Activated T-cell treated with anti-CD3 and anti-CD28 coated beads for 1 hour (primary cell): ENCODE results near the gene ZNF74.

Experiments used
- DNase-seq: peaks from one replicate; pipeline ENCODE4 v3.0.0-alpha.2; 2020; ENCODE audit warnings: low read depth

ZNF74 gene

DNA sequence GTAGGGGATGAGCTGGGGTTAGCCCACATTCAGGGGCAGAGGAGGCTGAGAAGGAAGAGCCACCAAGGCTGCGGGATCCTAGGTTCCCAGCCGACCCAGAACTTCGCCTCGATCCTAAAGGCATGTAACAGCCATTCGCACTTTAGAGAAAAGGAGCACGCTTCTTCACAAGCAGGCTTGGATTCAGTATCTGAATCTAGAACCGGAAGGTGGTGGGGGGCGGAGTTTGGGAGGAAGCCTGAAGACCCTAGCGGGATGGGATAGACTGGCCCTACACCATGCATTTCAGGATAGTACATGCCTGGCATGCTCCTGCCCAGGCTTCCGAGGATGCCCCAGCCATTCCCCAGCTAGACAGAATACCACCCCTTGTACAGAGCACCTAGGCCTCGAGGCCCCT, 39.2 kb downstream of the ZNF74 start:
- no peak for DNase-seq

DNA sequence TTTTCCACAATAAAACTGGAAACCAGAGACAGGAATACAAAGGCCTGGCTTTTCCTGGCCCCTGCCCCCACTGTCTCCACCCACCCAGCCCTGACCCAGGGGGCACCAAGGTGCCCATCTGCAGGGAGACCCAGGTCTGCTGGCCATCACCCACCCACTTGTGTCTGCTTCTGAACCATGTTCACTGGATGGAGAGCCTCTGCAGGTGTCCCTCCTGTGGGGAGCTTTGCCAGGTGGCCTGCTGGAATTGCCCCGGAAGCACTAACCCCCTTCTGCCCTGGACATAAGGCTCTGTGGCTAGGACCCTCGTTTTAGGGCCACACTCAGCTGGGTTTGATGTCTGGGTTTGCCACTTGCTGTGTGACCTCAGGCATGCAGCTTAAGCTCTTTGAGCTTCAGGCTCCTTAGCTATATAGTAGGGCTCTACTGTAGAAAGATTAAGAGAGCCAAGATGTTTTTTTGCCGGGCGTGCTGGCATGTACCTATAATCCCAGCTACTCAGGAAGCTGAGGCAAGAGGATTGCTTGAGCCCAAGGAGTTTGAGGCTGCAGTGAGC, 39.8 kb downstream of the ZNF74 start:
- DNase-seq: no peak

DNA sequence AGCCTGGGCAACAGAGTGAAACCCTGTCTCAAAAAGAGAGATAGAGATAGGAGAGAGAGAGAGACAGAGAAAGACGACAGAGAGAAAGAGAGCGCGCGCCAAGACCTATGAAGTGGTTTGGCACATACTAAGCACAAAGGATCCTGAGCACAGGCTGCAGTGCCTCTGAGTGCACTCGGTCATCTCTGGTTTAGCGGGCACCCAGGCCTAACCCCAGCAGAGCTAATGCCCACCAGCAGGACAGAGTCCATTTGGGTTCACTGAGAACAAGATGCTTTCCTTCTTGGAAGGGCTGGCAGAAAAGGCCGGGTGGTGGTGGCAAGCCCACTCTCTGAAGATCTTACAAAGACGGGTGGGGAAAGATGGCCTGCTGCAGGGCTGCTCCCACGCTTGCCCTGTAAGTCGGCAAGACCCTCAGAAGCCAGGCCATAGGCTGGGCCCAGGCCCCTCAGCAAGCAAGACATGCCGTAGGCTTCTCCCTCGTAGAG, 40.4 kb downstream of the ZNF74 start:
- DNase-seq: no peak

DNA sequence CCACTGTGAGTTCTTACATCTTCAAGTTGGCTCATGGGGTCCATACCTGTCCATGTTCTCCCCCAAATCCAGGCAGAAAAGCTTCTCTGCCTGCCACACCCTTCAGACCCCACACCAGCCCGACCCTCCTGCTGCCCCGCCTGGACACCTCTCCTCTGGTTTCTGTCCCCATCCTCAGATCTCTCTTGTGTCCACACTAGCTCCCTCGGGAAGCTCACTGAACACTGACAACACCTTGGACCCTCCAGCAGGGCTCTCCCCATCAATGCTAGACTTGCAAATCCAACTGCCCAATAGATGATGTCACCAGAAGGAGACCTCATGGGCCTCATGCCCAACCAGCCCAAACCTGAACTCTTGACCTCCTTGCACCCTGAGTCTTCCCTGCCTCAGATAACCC, 40.8 kb downstream of the ZNF74 start:
- DNase-seq: no peak

DNA sequence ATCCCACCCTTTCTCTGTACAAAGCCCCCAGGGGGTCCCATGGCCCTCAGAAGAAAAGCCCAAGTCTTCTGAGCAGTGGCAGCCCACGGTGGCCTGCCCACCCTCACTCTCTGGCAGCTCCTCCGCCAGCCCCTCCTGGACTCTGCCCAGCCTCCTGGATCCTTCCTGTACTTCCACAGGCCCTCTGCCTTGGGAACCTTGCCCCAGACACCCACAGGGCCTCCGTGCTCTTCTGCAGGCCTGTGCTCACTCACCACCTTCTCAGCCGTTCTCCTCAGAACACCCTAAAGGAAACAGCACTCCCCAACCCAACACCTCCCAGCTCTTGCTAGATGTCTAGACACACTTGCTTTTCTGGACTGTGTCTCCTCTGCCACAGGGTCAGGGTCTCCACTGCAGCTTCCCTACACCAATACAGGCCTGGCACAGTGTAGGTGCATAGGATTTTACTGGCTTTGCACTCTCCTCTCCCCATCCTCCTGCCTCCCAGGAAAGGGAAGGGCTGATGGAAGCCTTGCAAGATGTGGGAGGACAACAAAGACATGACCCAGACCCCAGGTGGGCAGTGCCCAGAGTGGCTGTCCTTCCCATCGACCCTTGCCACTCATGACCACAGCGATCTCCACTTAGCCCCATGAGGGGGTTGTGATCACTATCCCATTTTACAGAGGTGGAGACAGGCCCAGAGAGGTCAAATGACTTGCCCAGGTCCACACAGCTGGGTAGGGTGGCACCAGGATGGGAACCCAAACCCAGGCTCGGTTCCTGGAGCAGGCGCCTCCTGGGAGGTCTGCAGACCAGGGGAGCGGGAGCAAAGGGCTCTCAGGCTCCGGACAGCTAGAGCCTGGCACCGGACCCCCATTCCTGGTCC, 41.7 kb downstream of the ZNF74 start:
- no peak for DNase-seq

DNA sequence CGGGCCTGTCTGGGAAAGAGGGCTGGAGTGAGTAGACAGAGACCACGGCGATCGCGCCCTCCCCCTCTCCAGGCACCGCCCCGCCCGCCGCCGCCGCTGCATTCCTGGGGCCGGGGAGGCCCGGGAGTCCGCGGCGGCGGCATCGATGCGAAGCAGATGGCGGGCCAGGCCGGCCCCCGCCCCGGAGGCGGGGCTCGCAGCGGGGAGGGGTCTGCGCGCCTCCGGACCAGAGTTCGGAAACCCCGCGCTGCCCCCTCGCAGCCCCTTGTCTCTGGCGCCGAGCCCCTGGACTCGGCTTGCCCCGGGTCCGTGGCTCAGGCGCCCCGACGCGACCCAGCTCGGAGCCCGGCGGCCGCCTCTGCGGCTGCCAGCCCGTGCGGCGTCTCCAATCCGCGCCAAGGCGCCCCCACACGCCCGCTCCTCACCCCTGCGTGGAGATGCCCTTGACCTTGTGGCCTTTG, 42.4 kb downstream of the ZNF74 start:
- no peak for DNase-seq

DNA sequence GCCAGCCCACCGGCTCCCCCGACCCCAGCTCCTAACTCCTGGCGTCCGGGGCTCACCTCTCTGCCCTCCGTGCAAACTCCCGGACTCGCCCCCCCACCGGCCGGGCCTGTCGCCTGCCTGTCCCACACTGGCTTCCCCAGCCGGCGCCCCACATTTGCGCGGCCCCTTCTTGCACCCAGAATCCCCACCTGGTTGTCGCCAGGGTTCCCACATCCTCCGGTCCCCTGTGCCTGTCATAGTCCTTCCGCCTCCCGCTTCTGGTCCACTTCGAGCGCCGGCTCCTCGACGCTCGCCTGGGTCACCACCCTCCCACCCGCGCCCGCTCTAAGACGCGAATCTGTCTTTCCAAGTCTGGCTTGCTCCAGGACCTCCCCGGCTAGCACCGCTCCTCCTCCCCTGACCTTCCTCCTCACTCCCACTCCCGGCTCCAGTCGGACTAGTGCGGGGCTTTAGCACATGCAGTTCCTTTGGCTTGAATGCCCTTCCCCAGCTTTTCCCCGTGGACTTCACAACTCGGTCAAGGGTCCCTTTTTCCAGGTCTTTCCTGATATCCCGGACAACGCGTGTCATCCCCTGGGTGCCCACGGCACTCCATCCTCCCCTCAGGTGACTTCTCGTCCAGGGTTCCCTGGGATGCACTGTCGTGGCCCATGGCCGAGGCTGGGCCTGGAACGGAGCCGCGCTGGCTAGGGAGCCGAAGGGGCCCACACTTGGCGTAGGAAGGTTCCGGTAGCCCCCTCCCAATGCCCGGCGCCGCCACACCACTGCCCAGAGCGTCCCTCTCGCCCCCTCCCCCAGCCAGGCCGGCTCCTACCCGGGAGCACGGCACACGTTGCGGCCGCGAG, 43.0 kb downstream of the ZNF74 start:
- DNase-seq: no peak

DNA sequence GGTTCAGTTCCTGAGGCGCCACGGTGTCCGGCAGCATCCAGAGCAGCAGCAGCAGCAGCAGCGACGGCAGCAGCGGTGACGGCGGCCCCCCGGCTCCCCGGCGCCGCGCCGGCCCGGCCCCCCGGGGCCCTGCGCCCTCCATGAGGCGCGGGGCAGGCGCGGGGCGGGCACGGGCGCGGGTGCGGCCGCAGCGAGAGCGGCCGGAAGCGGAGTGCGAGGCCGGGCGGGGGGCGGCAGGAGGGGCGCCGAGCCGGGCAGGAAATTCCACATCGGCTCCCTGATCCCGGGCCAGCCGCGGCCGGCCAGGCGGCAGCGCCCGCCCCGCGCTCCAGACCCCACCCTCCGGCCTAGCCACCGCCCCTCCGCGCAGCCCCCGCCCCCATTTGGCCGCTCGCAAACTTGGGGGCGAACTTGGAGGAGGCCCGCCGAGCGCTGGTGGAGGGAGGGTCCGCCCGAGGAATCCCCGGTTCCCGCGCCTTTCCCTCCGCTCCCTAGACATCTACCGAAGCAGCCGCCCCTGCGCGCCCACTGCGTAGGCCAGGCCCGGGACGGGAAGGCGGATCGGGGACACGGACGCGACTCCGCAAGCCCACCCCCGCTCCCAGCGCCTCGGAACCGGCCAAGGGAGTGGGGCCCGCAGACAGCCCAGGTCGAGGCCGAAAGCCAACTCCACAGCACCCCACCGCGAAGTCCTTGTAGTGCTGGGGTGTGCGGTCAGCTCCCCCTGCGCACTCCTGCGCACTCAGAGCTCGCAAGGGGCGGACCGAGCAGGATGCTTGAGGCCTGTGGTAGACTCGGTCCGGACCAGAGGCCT, 43.9 kb downstream of the ZNF74 start, which contains the start of gene SCARF2:
Gene SCARF2, minus strand, starts transcription at position 213 of the 814 bp plus-strand sequence. Its CDS starts 71 bp downstream, at position 142.
- no peak for DNase-seq

DNA sequence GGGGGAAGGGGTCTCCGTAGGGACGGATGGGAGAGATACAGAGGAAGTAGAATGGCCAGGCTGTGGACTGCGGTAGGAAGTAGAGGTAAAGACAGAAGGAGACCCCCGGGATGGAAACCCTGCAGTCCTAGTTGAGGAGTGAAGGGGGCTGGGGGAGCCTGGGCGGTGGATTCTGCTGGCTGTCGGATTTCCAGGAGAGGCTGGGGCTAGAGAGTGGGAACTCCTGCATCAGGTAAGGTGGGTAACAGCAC, 44.4 kb downstream of the ZNF74 start:
- DNase-seq: no peak

DNA sequence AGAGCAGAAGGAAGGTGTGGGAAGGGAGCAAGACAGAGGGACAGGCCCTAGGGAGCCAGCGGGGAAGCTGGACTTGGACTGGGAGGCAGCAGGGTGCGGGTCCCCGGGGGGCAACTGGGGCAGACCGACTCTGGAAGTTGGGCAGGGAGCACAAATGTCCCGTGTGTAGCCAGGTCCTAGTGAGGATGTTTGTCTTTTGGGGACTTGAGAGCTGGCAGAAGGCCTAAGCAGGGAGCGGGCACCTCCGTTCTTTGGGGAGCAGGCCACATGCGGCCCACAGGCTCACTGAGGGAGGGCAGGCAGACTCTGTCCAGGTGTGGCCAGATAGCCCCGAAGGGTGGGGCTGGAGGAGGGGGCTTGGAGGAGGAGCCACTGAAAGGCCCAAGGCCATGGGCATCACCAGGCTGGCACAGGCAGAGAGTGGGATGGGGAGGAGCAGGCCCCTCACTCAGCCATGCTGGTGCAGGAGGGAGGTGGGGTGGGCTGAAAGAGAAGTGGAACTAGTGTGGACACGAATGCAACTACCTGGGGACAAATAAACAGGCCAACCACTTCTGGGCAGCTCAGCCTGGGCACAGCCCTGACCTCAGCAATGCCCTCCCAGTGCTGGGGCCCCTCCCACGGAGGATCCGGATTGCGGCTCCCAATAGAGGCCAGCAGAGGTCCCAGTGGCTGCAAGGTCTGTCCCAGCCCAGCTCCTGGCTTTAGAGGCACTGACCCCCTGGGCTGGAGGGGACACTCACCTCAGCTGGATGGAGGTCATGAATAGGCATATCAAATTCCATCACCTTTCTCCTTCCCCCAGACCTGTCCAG, 44.9 kb downstream of the ZNF74 start:
- DNase-seq: no peak

DNA sequence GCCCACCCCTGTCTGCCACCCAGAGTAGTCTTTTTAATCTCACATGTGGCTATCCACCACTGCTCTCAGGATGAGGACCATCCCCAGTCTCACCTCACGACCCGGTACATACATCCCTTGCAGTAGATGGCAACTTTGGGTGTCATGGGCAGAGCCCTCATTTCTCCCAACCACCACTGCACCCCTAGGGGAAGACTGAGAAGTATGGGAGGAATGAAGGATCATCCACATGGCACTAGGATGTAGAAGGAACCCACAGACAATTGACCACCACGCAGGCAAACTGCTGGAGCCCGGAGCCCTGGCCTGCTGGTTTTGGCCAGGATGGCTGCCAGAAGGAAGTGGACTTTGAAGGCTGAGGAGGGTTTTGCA, 45.6 kb downstream of the ZNF74 start:
- no peak for DNase-seq

DNA sequence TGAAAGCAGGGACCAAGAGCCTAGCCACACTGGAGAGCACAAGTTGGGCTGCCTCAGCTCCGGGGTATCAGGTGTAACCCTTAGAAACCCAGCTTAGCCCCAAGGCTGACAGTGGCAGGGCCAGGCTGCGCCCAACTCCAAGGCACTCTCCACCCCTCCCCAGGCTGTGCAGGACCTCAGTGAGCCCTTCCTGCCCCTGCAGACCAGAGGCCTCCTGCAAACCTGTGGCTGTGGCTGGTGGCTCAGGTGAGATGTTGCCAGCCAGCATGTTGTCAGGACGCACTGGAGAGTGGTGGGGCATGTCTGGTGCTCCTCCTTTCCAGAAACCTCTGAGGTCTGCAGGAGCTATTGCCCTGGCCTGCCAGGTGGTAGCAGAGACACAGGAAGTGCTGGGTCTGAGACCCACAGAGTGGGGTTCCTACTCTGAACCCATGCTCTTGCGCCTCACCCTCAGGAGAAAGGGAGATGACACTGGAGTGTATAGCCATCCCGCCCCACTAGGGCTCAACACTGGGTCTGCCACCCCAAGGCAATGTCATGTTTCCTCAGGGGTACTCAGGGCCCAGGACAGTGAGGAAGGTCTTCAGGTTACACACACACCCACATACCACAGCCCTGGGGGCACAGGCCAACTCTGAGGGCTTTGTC, 46.1 kb downstream of the ZNF74 start:
- DNase-seq: no peak

DNA sequence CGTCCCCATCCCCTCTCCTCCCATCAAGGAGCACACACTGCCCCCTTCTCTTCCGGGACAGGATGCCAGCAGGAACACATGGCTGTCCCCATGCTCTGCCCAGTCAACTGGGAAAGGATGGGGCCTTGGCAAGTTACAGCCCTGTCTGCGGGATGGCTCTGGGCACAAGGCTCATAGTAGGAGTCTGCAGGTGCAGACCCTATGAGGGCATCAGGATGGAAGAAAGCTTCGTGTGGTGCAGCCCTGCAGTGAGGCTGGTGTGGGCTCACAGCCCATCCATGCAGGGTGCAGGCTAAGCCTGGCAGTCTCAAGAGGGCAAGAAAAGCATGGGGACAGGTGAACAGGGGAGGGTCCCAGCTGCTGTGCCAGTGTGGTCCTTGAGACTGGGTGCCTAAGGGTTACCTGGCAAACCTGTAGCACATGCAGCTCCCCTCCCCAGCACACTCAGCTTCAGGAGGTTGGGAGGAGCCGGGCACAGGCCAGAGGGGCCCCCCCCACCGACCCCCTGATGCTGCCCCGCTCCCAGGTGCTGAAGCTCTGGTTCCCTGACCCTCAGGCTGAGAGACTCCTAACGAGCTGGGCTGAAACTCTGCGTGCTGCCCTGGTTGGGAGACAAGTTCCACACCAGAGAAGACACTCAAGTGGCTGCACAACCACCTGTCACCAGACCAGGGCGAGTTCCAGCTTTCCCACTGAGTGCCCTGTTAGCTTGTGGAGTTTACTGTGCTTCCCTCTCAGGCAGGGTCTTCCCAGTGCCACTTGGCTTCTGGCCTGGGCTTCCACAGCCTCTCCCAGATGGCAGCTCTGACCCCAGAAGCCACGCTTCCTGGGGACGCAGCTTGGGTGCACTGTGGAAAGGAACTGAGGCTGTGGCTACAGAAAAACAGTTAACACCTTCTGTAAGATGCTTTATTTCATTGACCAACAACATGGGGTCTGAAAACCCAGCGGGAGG, 47.0 kb downstream of the ZNF74 start:
- DNase-seq: no peak

DNA sequence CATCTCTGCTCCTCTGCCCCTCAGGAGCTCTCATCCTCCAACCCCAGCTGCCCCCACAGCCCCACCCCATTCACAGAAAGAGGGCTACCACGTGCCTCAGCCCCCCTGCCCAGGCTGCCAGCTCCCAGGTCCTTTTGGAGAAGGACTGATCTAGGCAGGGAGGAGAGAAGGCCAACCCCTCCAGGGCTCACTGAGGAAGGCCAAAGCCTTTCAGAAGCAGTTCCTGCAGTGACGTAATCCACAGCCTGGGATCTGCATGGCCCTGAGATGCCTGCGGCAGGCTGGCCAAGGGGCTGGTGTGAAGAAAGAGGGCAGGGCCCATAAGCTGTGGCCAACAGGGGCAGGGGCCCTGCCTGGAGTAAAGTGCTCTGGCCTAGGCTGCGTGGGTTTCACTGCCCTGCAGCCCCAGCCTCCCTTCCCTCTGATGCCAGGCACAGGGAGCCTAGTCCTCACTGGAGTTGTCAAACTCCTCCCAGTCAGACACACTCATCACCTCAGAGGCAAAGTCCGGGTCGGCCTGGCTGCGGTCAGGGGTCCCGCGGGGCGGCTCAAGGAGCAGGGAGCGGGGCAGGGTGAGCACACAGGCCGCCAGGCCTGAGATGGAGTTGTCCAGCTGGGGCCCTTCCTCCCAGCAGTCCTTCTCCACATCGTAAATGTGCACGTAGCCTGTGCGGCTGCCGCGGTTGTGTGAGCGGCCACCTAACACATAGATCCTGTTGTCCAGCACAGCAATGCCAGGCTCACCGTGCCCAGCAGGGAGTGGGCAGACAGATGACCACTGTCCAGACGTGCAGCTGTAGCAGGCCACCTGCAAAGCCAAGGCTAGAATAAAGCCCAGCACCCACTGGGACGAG, 47.9 kb downstream of the ZNF74 start:
- DNase-seq: no peak

DNA sequence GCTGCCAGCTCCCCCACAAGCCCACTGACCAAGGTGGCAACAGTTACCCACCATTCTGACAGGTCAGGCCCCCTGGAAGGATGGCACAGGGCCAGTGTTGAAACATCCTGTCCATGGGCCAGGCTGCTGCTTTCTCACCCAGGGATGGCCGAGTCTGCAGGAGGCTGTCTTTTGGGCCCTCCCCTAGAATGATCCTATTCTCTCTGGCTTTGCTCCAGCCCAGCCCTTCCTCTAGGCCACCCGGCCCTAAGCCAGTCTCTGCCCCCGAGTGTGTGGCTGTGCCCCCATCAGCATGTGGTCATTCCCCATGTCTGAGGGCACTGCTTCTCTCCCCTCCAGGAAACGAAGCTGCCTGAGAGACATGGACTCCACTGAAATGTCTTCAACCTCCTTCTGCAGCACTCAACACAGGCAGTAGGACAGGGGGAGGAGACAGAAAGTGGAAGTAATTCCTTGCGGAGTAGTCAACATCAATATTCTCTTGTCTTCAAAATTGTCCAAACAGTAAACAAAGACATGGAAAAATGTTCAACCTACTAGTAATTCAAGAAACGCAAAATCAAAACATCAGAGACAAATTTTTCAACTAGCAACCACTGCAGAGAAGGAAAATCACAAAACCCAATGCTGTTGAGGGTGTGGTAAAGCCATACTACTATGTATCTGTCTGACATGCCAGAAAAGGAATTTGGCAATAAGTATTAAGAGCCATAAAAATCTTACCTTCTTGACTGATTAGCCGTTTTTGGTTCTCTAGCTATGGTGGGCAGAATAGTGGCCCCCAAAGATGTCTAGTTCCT, 48.7 kb downstream of the ZNF74 start:
- DNase-seq: no peak

DNA sequence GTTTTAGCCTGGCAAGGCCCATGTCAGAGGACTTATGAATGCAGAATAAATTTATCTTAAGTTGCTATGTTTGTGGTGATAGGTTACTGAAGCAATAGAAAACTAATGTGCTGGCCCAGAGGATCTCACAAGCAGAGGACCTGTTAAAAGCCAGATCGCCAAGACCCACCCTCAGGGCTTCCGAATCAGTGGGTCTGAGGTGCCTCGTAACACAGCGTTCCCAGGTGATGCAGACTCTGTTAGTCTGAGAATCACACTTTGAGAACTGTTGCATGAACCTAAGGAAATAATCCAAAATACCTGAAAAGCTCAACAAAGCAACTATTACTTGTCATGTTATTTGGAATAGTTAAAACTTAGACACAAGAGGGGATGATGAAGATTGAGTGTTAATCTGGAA, 50.4 kb downstream of the ZNF74 start:
- DNase-seq: no peak

DNA sequence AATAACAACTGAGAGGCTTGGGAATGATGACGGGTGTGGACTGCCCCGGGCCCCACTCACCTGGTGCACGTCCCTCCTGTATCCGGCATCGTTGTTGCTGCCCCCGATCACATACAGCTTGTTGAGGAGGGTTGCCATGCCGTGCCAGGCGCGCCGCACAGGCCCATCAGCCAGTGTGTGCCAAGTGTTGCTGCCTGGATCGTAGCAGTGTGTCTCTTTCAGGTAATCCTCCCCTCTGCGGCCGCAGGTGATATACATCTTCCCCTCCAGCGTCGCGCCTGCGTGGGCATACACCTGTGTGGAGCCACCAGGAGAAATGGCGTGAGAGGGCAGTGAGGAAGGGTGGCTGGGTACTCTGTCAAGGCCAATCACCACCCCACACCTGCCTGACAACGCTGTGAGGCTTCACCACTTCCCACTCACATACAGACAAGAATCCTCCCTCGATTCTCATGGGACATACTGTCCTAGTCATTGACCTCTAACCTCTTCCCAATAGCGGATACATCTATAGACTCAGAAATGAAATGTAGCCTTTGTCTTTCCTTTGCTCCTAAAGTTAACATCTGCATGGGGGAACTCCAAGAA, 52.5 kb downstream of the ZNF74 start:
- no peak for DNase-seq
